Keratinocyte (primary cell): ENCODE data around the gene OSTF1. TPM values are rescaled to one million over a fixed set of nuclear protein-coding genes. Genes with fewer than 3 reads are reported as not detected.

Source experiments
- DNase-seq: peaks from one replicate; pipeline ENCODE4 v3.0.0-alpha.2; 2011; ENCODE audit warnings: low read depth, missing footprints, low spot score
- FAIRE-seq: peaks from 2 replicates; lab custom pipeline; 2011; peaks lifted over from hg19 to GRCh38; lab: Jason Lieb, UNC
- H2AFZ ChIP-seq: 2 replicates; pipeline ENCODE4 v1.6.0; 2012; ENCODE audit warnings: low read length, control low read depth, inconsistent platforms; ENCODE audit not compliant: control insufficient read depth
- H3K27ac ChIP-seq: 2 replicates; pipeline ENCODE4 v1.5.1; 2011; ENCODE audit warnings: low read length; ENCODE audit not compliant: control insufficient read depth, insufficient read depth
- H3K27me3 ChIP-seq: 3 replicates; pipeline ENCODE4 v1.6.0; 2011; ENCODE audit warnings: low read length; ENCODE audit not compliant: control insufficient read depth, insufficient read depth; ENCODE audit errors: extremely low read depth
- H3K36me3 ChIP-seq, 2 experiments: 2 replicates in 1 of 2; 3 replicates in 1 of 2; pipeline ENCODE4 v1.5.1; 2011; ENCODE audit warnings: low read length in 2 of 2, mild to moderate bottlenecking in 1 of 2; ENCODE audit not compliant: control insufficient read depth in 2 of 2, insufficient read depth in 2 of 2; ENCODE audit errors: extremely low read depth in 1 of 2
- H3K4me1 ChIP-seq: 3 replicates; pipeline ENCODE4 v1.5.1; 2011; ENCODE audit warnings: low read length; ENCODE audit not compliant: control insufficient read depth, insufficient read depth; ENCODE audit errors: extremely low read depth
- H3K4me2 ChIP-seq: 3 replicates; pipeline ENCODE4 v1.6.0; 2011; ENCODE audit warnings: low read depth, low read length; ENCODE audit not compliant: control insufficient read depth, insufficient read depth; ENCODE audit errors: extremely low read depth
- H3K4me3 ChIP-seq, 3 experiments: fragments of 200-600 bp in 1 of 3; sonication (generic) in 1 of 3; 2 replicates in 2 of 3; 3 replicates in 1 of 3; pipeline ENCODE4 v1.5.1; 2011 to 2016; ENCODE audit warnings: low read length in 3 of 3, mild to moderate bottlenecking in 3 of 3, control low read depth in 2 of 3, inconsistent platforms in 1 of 3, low read depth in 1 of 3, mixed read lengths in 1 of 3, mixed run types in 1 of 3, moderate library complexity in 1 of 3; ENCODE audit not compliant: control insufficient read depth in 2 of 3, insufficient read depth in 2 of 3; ENCODE audit errors: extremely low read depth in 1 of 3
- H3K79me2 ChIP-seq: 2 replicates; pipeline ENCODE4 v1.6.0; 2012; ENCODE audit warnings: low read length; ENCODE audit not compliant: control insufficient read depth, insufficient read depth
- H3K9ac ChIP-seq: 3 replicates; pipeline ENCODE4 v1.6.0; 2011; ENCODE audit warnings: low read length; ENCODE audit not compliant: control insufficient read depth, insufficient read depth; ENCODE audit errors: extremely low read depth
- H3K9me1 ChIP-seq: 3 replicates; pipeline ENCODE4 v1.6.0; 2011; ENCODE audit warnings: low read length; ENCODE audit not compliant: control insufficient read depth, insufficient read depth; ENCODE audit errors: extremely low read depth
- H3K9me3 ChIP-seq: 2 replicates; pipeline ENCODE4 v1.5.1; 2012; ENCODE audit warnings: low read depth, low read length; ENCODE audit not compliant: control insufficient read depth
- H4K20me1 ChIP-seq: 3 replicates; pipeline ENCODE4 v1.6.0; 2011; ENCODE audit warnings: low read length; ENCODE audit not compliant: control insufficient read depth, insufficient read depth; ENCODE audit errors: extremely low read depth
- CTCF ChIP-seq, 3 experiments: IDR thresholded peaks in 1 of 3; conservative IDR thresholded peaks in 1 of 3; optimal IDR thresholded peaks in 1 of 3; 2 replicates in 2 of 3; 3 replicates in 1 of 3; pipeline versions ENCODE3 to v1.5.1; 2011; ENCODE audit warnings: low read length in 3 of 3, mild to moderate bottlenecking in 3 of 3, moderate library complexity in 2 of 3, control low read depth in 1 of 3, inconsistent platforms in 1 of 3; ENCODE audit not compliant: insufficient read depth in 2 of 3; ENCODE audit errors: extremely low read depth in 1 of 3
- EZH2 ChIP-seq: IDR thresholded peaks from one replicate; pipeline ENCODE4 v1.6.1; 2012; ENCODE audit warnings: inconsistent platforms, mild to moderate bottlenecking, low read length, moderate library complexity
- dilution Hi-C: fragments of 300-500 bp; cut with MboI; formaldehyde crosslinking; loops from one replicate; pipeline ENCODE4 v1.7.0; 2020; ENCODE audit warnings: low sequenced_read_pairs; ENCODE audit not compliant: extremely low pct_ligation_motif_present
- polyA plus RNA-seq, 5 experiments: library from polyadenylated mRNA; depleted of rRNA in 3 of 5; stranded (reverse) in 3 of 5; stranded (forward) in 1 of 5; unstranded in 1 of 5; fragments of >200 nt; gene quantifications; 1 replicate in 1 of 5; 2 replicates in 3 of 5; 3 replicates in 1 of 5; pipeline versions ENCODE4 v1.2.1 to v1.2.3, GENCODE V29; 2011 to 2012; ENCODE audit warnings: missing spikeins in 2 of 5, low read depth in 1 of 5, low replicate concordance in 1 of 5

OSTF1 gene
- polyA plus RNA-seq, 1 donor (not counting 4 experiments of a cell fraction or from before 2014, with no cell fraction given), result 39.2 TPM

GRCh38 chr9:75089373-75089766, 1.1 kb downstream of the OSTF1 start:
- H2AFZ ChIP-seq, result peak overlapping the region; percentile 2
- peak overlapping the region; percentile 63 to 90 (median 68) for H3K4me3 ChIP-seq
- dilution Hi-C loops, result no loop called here
- TF ChIP-seq CTCF (optimal IDR thresholded peaks at IDR 0.05 in 1 of 3, IDR thresholded peaks at IDR 0.05 in 1 of 3, conservative IDR thresholded peaks at IDR 0.05 in 1 of 3; ENCODE audit: extremely low read depth in 1 of 3, insufficient read depth in 2 of 3, low read length in 3 of 3) (no peak), EZH2 (no peak)
- H3K4me1 ChIP-seq, result peaks cover 34% of the 10 kb centered on the region
- H3K79me2 ChIP-seq, result peaks cover 56% of the 10 kb centered on the region
- H4K20me1 ChIP-seq, result no peaks in the 10 kb centered on the region
- H3K36me3 ChIP-seq, result no peaks in the 10 kb centered on the region
- DNase-seq (no peak), FAIRE-seq (no peak)
- peak overlapping the region; percentile 77 for H3K27ac ChIP-seq
- H3K9me3 ChIP-seq, result no peaks in the 10 kb centered on the region
- peak overlapping the region; percentile 97 for H3K4me2 ChIP-seq
- H3K9me1 ChIP-seq, result no peaks in the 10 kb centered on the region
- H3K9ac ChIP-seq, result peak overlapping the region; percentile 84
- H3K27me3 ChIP-seq, result no peaks in the 10 kb centered on the region

- no peak for TF ChIP-seq CTCF (optimal IDR thresholded peaks at IDR 0.05 in 1 of 3, IDR thresholded peaks at IDR 0.05 in 1 of 3, conservative IDR thresholded peaks at IDR 0.05 in 1 of 3; ENCODE audit: extremely low read depth in 1 of 3, insufficient read depth in 2 of 3, low read length in 3 of 3)
- no peak for TF ChIP-seq EZH2
- Histone ChIP-seq H3K79me2 (peaks cover 65% of the 10 kb centered on the region), H3K27me3 (no peaks in the 10 kb centered on the region), H2AFZ (no peak overlapping the region), H3K36me3 (no peaks in the 10 kb centered on the region), H4K20me1 (no peaks in the 10 kb centered on the region), H3K27ac (no peak overlapping the region), H3K9me1 (no peaks in the 10 kb centered on the region), H3K4me2 (no peak overlapping the region), H3K4me1 (peaks cover 40% of the 10 kb centered on the region), H3K9me3 (no peaks in the 10 kb centered on the region), H3K4me3 (no peak overlapping the region), H3K9ac (no peak overlapping the region)
- DNase-seq (no peak), FAIRE-seq (no peak)
- dilution Hi-C loops, result no loop called here
Measured at GRCh38 chr9:75090579-75090978, 2.3 kb downstream of the OSTF1 start.
